NCI-H128 (cell line): ENCODE data around the gene IGSF1.

ENCODE experiments used
- DNase-seq: peaks from one replicate; lab custom pipeline; 2025; ENCODE audit not compliant: unreplicated experiment; lab: John Stamatoyannopoulos, UW

The IGSF1 gene, protein sequence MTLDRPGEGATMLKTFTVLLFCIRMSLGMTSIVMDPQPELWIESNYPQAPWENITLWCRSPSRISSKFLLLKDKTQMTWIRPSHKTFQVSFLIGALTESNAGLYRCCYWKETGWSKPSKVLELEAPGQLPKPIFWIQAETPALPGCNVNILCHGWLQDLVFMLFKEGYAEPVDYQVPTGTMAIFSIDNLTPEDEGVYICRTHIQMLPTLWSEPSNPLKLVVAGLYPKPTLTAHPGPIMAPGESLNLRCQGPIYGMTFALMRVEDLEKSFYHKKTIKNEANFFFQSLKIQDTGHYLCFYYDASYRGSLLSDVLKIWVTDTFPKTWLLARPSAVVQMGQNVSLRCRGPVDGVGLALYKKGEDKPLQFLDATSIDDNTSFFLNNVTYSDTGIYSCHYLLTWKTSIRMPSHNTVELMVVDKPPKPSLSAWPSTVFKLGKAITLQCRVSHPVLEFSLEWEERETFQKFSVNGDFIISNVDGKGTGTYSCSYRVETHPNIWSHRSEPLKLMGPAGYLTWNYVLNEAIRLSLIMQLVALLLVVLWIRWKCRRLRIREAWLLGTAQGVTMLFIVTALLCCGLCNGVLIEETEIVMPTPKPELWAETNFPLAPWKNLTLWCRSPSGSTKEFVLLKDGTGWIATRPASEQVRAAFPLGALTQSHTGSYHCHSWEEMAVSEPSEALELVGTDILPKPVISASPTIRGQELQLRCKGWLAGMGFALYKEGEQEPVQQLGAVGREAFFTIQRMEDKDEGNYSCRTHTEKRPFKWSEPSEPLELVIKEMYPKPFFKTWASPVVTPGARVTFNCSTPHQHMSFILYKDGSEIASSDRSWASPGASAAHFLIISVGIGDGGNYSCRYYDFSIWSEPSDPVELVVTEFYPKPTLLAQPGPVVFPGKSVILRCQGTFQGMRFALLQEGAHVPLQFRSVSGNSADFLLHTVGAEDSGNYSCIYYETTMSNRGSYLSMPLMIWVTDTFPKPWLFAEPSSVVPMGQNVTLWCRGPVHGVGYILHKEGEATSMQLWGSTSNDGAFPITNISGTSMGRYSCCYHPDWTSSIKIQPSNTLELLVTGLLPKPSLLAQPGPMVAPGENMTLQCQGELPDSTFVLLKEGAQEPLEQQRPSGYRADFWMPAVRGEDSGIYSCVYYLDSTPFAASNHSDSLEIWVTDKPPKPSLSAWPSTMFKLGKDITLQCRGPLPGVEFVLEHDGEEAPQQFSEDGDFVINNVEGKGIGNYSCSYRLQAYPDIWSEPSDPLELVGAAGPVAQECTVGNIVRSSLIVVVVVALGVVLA (N-terminal part only)

GRCh38 chrX:131288738-131289511 is at the start of gene IGSF1:
Gene IGSF1, minus strand, starts transcription at chrX:131289306. Its CDS starts 2,632 bp downstream, at chrX:131286674.
- no peak for DNase-seq

GRCh38 chrX:131332331-131332730 is 43.2 kb upstream of the IGSF1 start:
- DNase-seq = no peak

DNA sequence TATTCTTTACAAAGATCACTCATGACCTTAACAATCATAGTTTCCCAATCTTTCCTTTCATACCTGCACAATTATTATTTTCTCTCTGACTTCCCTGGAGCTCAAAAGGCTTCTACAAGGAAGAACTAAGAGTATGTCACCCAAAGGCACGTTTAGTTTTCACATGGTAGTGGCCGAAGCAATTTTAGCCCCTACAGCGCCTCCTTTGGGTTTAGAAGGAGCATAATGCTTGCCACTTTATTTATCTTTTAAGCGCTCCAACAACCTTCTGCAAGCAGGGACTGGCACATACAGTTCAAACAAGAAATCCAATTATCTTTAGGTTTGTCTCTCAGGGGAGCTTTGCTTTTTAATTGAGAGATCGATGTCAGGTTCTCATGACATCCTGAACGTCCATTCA is 42.0 kb upstream of the IGSF1 start:
- DNase-seq = no peak

GRCh38 chrX:131330735-131331134 is 41.6 kb upstream of the IGSF1 start:
- DNase-seq = no peak

DNA sequence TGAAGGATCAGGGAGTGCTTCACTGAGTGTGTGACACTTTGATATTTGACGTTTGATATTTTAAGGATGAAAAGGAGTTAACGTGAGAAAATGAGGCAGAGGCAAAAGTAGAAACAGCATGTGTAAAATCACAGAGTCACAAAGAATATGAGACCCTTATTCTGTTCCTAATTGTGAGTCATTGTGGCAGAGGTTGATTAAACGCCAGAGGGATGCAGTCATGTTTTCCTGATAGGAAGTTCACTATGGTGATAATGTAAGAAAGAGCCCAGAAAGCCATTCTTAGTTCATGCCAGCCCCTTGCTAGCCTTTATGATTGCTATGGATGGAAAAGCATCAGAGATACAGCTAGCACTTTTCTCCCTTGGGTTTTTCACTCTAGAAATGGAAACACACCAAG is 33.5 kb upstream of the IGSF1 start:
- DNase-seq = no peak

DNA sequence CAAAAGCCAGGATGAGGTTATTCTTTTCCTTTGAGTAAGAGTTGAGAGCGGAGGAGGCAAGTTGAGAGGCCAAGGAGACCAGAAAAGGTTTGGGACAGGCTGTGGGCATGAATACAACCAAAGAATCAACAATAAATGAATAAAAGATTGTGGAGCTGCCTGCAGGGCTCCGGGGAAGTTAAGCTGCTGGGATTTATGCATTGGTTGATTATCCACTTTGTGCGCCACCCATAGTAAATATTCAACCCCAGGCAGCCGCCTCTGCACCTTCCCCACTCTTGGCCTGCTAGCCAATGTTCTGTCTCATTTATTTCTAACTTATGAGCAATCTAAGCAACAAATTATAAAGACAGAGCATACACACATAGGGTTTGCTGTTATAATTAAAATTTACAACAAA is 28.2 kb upstream of the IGSF1 start:
- DNase-seq = no peak

DNA sequence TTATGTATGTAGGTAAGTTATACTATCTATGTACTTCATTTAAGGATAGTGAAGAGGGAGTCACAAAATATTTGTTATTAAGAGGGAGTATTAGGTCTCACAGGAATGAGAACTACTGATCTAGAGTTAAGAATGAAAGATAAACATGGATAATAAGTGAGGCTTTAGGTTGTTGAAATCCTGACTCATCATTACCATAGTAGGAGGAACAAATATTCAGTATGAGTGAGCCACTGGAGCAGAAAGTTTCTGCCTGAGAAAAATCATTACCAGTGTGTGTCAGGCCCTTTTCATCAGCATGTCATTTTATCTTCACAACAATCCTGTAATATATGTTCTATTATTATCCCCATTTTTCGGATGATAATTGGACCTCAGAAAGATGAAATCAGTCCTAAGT is 27.2 kb upstream of the IGSF1 start:
- no peak for DNase-seq

GRCh38 chrX:131308980-131309379 is 19.9 kb upstream of the IGSF1 start:
- DNase-seq = no peak

- DNase-seq = no peak
These were observed 17.5 kb upstream of the IGSF1 start for GRCh38 chrX:131306601-131307000.

GRCh38 chrX:131305926-131306325 is 16.8 kb upstream of the IGSF1 start:
- DNase-seq = no peak

GRCh38 chrX:131302701-131303100 is 13.6 kb upstream of the IGSF1 start:
- no peak for DNase-seq

GRCh38 chrX:131301155-131301554 is 12.0 kb upstream of the IGSF1 start:
- DNase-seq = no peak

- no peak for DNase-seq
These were observed 9.7 kb upstream of the IGSF1 start for GRCh38 chrX:131298846-131299245.

GRCh38 chrX:131298036-131298435 is 8.9 kb upstream of the IGSF1 start:
- DNase-seq = no peak

GRCh38 chrX:131289527-131289926 is 421 bp upstream of the IGSF1 start:
- DNase-seq = no peak

- no peak for DNase-seq
These were observed 918 bp downstream of the IGSF1 start for GRCh38 chrX:131288188-131288587.

- no peak for DNase-seq
These were observed 1.4 kb downstream of the IGSF1 start for GRCh38 chrX:131287560-131288179.

DNA sequence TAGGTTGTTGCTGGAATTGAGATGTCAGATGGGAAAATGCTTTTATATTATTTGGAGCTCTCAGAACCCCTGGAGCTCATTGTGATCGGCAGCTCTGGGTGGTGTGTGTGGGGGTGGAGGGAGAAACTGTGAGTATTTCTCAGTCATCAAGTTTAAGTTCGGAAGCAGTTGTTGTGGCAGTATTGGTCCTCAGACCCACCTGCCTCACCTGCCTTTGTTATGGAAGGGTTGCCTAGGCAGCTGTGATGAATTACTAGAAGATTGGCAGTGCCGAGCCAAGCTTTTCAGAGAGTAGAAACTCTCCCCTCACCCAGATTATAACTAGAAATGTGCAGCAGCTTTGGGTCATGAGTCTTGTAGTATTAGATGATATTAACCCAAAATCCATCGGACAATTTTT is 9.5 kb downstream of the IGSF1 start:
- no peak for DNase-seq

DNA sequence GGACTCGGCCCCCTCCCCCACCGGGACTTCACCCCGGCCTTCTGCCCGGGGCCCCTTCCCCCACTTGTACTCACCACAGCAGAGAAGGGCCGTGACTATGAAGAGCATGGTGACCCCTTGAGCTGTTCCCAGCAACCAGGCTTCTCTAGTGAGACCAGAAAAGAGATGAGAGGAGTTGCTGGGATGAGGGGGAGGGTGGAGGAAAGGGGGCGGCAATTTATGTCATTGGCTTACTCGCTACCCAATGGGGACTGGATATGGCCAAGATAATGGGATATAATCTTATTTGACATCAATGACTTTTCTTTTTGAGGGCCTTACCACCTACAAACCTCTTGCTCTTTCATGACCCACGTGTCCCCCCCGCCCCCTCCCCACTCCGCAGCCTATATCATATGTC is 9.9 kb downstream of the IGSF1 start:
- DNase-seq = no peak

DNA sequence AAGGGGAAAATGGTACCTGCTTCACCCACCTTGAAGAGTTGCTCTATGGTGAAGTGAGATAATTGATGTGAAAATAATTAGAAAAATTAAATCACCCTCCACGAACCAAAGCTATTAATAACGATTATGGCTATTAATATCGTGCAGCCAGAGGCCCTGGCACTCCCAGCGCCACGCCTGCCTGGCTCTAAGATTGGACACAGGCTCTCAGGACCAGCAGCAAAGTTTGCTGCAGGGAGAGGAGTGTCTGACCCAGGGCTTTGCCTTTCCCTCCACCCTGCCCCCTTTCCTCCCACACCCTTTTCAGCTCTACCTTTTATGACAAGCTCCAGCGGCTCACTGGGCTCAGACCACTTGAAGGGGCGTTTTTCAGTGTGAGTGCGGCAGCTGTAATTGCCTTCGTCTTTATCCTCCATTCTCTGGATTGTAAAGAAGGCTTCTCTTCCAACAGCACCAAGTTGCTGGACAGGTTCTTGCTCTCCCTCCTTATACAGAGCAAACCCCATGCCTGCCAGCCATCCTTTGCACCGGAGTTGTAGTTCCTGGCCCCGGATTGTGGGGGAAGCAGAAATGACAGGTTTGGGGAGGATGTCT is 11.5 kb downstream of the IGSF1 start:
- no peak for DNase-seq
